Measurements from ENCODE around the gene LYZ.

DNA sequence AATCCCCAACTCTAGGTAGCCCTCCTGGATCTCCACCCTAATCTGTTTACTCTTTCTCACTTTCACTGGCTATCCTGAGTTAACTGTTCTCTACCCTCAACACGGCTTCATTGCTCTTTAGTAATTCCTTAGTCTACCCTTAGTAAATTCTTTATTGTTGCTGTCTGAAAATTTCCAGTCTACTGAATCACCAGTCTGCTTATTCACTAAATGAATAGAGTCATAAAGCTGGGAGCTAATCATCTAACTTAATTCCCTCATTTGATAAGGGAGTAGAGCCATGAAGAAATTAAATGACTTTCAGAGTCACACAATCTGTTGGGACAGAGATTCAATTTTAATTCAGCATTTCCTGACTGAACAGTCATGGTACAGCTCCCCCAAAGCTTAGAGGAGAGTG, 47.9 kb downstream of the LYZ start:
- TF ChIP-seq, protein P1, sequence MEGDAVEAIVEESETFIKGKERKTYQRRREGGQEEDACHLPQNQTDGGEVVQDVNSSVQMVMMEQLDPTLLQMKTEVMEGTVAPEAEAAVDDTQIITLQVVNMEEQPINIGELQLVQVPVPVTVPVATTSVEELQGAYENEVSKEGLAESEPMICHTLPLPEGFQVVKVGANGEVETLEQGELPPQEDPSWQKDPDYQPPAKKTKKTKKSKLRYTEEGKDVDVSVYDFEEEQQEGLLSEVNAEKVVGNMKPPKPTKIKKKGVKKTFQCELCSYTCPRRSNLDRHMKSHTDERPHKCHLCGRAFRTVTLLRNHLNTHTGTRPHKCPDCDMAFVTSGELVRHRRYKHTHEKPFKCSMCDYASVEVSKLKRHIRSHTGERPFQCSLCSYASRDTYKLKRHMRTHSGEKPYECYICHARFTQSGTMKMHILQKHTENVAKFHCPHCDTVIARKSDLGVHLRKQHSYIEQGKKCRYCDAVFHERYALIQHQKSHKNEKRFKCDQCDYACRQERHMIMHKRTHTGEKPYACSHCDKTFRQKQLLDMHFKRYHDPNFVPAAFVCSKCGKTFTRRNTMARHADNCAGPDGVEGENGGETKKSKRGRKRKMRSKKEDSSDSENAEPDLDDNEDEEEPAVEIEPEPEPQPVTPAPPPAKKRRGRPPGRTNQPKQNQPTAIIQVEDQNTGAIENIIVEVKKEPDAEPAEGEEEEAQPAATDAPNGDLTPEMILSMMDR (conservative IDR thresholded peaks at IDR 0.05 in 1 of 2, IDR thresholded peaks at IDR 0.05 in 1 of 2; ENCODE audit: low read depth in 1 of 2, low read length in 2 of 2) = no peak
- TF ChIP-seq EZH2 (IDR thresholded peaks at IDR 0.05; ENCODE audit: low read length, missing control alignments) = no peak
